Upper lobe of right lung (tissue), 1 donor: Measurements from ENCODE around the gene RBPJ. TPM values are rescaled to one million over a fixed set of nuclear protein-coding genes. Genes with fewer than 3 reads are reported as not detected.

Source experiments
- ATAC-seq: fragments of 200-7000 bp; cut with Tn5 transposase; one replicate; pipeline ENCODE4 v1.9.1; 2020; ENCODE audit warnings: mild to moderate bottlenecking, moderate library complexity
- DNase-seq: peaks from one replicate; pipeline ENCODE4 v3.0.0-alpha.2; 2020
- H3K27ac ChIP-seq: fragments of 200-600 bp; one replicate; pipeline ENCODE4 v1.8.0; 2022
- H3K27me3 ChIP-seq: fragments of 200-600 bp; one replicate; pipeline ENCODE4 v1.8.0; 2022; ENCODE audit warnings: mild to moderate bottlenecking
- H3K36me3 ChIP-seq: fragments of 200-600 bp; one replicate; pipeline ENCODE4 v1.8.0; 2022
- H3K4me1 ChIP-seq: fragments of 200-600 bp; one replicate; pipeline ENCODE4 v1.8.0; 2022
- H3K4me3 ChIP-seq: fragments of 200-600 bp; one replicate; pipeline ENCODE4 v1.8.0; 2022; ENCODE audit warnings: mild to moderate bottlenecking
- H3K9me3 ChIP-seq: fragments of 200-600 bp; one replicate; pipeline ENCODE4 v1.8.0; 2022
- CTCF ChIP-seq: fragments of 200-600 bp; IDR thresholded peaks from one replicate; pipeline ENCODE4 v1.8.0; 2022; ENCODE audit warnings: antibody characterized with exemption
- intact Hi-C: fragments of 100-400 bp; cut with DNase I; formaldehyde crosslinking; loops from one replicate; pipeline ENCODE4 v1.11.0; 2022
- total RNA-seq: library from RNA; stranded (reverse); fragmentation: NEBNext Ultra II Directional; extraction: Animal tissue kit (Norgen Biotek cat#: 25700); gene quantifications from one replicate; pipeline ENCODE4 v1.2.1, GENCODE V29; 2021
- donor health status: DM: no; HTN: yes; CAD: no; lungs with severe emphysema.

The RBPJ gene
- total RNA-seq, 1 donor from 2014 or later: 86.2 TPM

GRCh38 chr4:26275281-26275680 is 45.5 kb upstream of the RBPJ start:
- no peaks in the 10 kb centered on the region for H3K4me1 ChIP-seq
- intact Hi-C loops: no loop called here
- no peaks in the 10 kb centered on the region for H3K27me3 ChIP-seq
- H3K9me3 ChIP-seq: no peaks in the 10 kb centered on the region
- no peak for DNase-seq
- ATAC-seq: peak; percentile 44
- no peak overlapping the region for H3K27ac ChIP-seq
- no peak overlapping the region for H3K4me3 ChIP-seq
- no peaks in the 10 kb centered on the region for H3K36me3 ChIP-seq
- TF ChIP-seq CTCF: no peak

- intact Hi-C loops: no loop called here
- Histone ChIP-seq H3K9me3 (no peaks in the 10 kb centered on the region), H3K4me1 (no peaks in the 10 kb centered on the region), H3K36me3 (no peaks in the 10 kb centered on the region), H3K27me3 (no peaks in the 10 kb centered on the region), H3K4me3 (no peak overlapping the region), H3K27ac (no peak overlapping the region)
- no peak for ATAC-seq
- no peak for DNase-seq
- TF ChIP-seq CTCF: no peak
Observed at GRCh38 chr4:26279446-26279845, 41.4 kb upstream of the RBPJ start.

GRCh38 chr4:26281881-26282280 is 38.9 kb upstream of the RBPJ start:
- Histone ChIP-seq H3K27me3 (no peaks in the 10 kb centered on the region), H3K36me3 (no peaks in the 10 kb centered on the region), H3K4me3 (no peak overlapping the region), H3K4me1 (no peaks in the 10 kb centered on the region), H3K27ac (no peak overlapping the region), H3K9me3 (no peaks in the 10 kb centered on the region)
- no peak for TF ChIP-seq CTCF
- DNase-seq (no peak), ATAC-seq (no peak)
- intact Hi-C loops: no loop called here

- no peak overlapping the region for H3K27ac ChIP-seq
- no peaks in the 10 kb centered on the region for H3K27me3 ChIP-seq
- no peaks in the 10 kb centered on the region for H3K9me3 ChIP-seq
- no peaks in the 10 kb centered on the region for H3K36me3 ChIP-seq
- peaks cover 8% of the 10 kb centered on the region for H3K4me1 ChIP-seq
- DNase-seq (no peak), ATAC-seq (no peak)
- no peak for TF ChIP-seq CTCF
- no peak overlapping the region for H3K4me3 ChIP-seq
- intact Hi-C loops: no loop called here
Observed at GRCh38 chr4:26284536-26284935, 36.3 kb upstream of the RBPJ start.

- Histone ChIP-seq H3K4me3 (no peak overlapping the region), H3K4me1 (peaks cover 14% of the 10 kb centered on the region), H3K36me3 (no peaks in the 10 kb centered on the region), H3K27ac (no peak overlapping the region), H3K27me3 (no peaks in the 10 kb centered on the region), H3K9me3 (no peaks in the 10 kb centered on the region)
- no peak for TF ChIP-seq CTCF
- DNase-seq: no peak
- intact Hi-C loops: no loop called here
- no peak for ATAC-seq
Observed at GRCh38 chr4:26285272-26285671, 35.5 kb upstream of the RBPJ start.

GRCh38 chr4:26287756-26288155 is 33.1 kb upstream of the RBPJ start:
- peak overlapping the region; percentile 73 for H3K27ac ChIP-seq

More at GRCh38 chr4:26287756-26288155, 33.1 kb upstream of the RBPJ start:
- TF ChIP-seq CTCF: no peak
- H3K27me3 ChIP-seq: no peaks in the 10 kb centered on the region
- no peak for ATAC-seq
- H3K9me3 ChIP-seq: no peaks in the 10 kb centered on the region
- no peaks in the 10 kb centered on the region for H3K36me3 ChIP-seq
- no peak overlapping the region for H3K4me3 ChIP-seq
- no peak for DNase-seq
- peaks cover 14% of the 10 kb centered on the region for H3K4me1 ChIP-seq
- intact Hi-C loops: no loop called here
